Measurements from ENCODE around the gene OARD1. TPM values are rescaled to one million over a fixed set of nuclear protein-coding genes. Genes with fewer than 3 reads are reported as not detected.
"Not testable (repeated sequence)": the region's sequence is repeated elsewhere in the genome, so short reads cannot be mapped to it uniquely, and the experiment has no call there.

Gene OARD1
- total RNA-seq, 2 donors from 2014 or later, result 22.9 to 27.2 TPM

DNA sequence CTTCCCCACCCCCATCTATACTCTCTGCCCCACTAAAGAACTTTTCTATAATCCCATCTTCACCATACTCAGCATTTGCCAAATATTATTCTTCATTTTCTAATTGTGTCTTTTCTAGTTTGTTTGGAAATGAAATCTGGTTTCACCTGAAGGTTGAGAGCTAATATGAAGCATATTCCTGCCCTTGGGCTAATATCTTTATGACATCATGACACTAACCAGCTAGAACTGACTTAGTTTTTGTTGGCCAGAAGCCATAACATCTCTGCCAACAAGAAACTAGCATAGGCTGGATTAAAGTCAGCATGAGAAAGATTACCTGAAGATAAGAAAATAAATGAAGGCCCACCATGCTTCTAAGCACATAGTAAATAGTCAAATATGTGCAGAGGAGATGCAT lies 49.9 kb downstream of the OARD1 start:
- H3K27ac ChIP-seq, result no peak overlapping the region
- intact Hi-C loops (cut with DNase I), result loop anchor here (10.0 kb wide), 1 partner anchor 127 kb away; no protein-coding TSS in a partner anchor
- no peak for DNase-seq (ENCODE audit: low spot score)
- H3K27me3 ChIP-seq (replicated peaks; ENCODE audit: insufficient read depth), result no peaks in the 10 kb centered on the region
- no peak overlapping the region for H3K4me3 ChIP-seq
- TF ChIP-seq POLR2AphosphoS5 (IDR thresholded peaks at IDR 0.05) (no peak), POLR2A (IDR thresholded peaks at IDR 0.05) (no peak)
- TF ChIP-seq, protein P1, sequence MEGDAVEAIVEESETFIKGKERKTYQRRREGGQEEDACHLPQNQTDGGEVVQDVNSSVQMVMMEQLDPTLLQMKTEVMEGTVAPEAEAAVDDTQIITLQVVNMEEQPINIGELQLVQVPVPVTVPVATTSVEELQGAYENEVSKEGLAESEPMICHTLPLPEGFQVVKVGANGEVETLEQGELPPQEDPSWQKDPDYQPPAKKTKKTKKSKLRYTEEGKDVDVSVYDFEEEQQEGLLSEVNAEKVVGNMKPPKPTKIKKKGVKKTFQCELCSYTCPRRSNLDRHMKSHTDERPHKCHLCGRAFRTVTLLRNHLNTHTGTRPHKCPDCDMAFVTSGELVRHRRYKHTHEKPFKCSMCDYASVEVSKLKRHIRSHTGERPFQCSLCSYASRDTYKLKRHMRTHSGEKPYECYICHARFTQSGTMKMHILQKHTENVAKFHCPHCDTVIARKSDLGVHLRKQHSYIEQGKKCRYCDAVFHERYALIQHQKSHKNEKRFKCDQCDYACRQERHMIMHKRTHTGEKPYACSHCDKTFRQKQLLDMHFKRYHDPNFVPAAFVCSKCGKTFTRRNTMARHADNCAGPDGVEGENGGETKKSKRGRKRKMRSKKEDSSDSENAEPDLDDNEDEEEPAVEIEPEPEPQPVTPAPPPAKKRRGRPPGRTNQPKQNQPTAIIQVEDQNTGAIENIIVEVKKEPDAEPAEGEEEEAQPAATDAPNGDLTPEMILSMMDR (IDR thresholded peaks at IDR 0.05), result no peak
- no peaks in the 10 kb centered on the region for H3K36me3 ChIP-seq
- H3K9me3 ChIP-seq, result no peaks in the 10 kb centered on the region
- no peaks in the 10 kb centered on the region for H3K4me1 ChIP-seq (replicated peaks)

DNA sequence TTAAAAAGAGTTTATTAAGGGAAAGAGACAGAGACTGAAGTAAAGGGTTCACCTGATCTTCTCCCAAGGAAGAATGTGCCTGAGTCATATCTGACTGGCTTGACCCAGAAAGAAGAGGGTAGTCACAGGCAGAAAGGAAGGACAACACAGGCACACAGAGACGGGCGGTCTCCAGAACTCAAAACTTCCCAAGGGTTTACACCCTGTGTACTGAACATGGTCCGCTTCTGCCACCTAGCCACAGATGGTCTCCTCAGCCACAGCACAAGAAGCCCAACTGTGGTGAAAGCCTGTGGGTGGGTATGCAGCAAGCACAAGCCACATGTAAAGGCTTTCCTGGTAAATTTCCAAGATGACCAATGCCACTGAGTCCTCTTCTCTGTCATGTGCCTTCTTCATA lies 50.3 kb downstream of the OARD1 start:
- no peak for DNase-seq (ENCODE audit: low spot score)
- 85% methylated on average over 3 of the region's 3 CpGs for WGBS
- H3K4me3 ChIP-seq, result no peak overlapping the region
- no peaks in the 10 kb centered on the region for H3K36me3 ChIP-seq
- TF ChIP-seq POLR2AphosphoS5 (IDR thresholded peaks at IDR 0.05), result no peak
- TF ChIP-seq, protein P1 (IDR thresholded peaks at IDR 0.05), result no peak
- no peak for TF ChIP-seq POLR2A (IDR thresholded peaks at IDR 0.05)
- H3K4me1 ChIP-seq (replicated peaks), result no peaks in the 10 kb centered on the region
- no peaks in the 10 kb centered on the region for H3K27me3 ChIP-seq (replicated peaks; ENCODE audit: insufficient read depth)
- no peaks in the 10 kb centered on the region for H3K9me3 ChIP-seq
- no peak overlapping the region for H3K27ac ChIP-seq
- intact Hi-C loops (cut with DNase I), result loop anchor here (10.0 kb wide), 1 partner anchor 127 kb away; no protein-coding TSS in a partner anchor

DNA sequence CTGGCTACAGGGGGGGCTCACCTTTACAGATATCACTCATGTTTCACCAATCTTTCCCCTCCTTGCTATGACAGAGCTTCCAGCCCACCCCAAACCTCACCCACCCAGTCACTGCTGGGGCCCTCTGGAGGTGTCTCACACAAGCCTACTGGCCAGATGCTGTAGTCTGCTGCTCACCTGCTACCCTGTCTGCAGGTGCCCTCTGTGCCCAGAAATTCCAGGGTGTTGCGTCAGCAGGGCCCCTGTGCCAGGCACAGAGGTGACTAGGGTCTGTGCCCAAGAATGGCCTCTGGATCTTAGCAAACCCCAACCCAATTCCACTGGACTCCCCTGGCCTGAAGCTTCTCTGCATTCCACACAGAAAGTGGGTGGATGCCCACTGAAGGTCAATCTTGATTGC lies 54.5 kb downstream of the OARD1 start:
- WGBS, result 100% methylated on average over 1 of the region's 1 CpG
- intact Hi-C loops (cut with DNase I), result no loop called here
- Histone ChIP-seq H3K27me3 (replicated peaks; ENCODE audit: insufficient read depth) (no peaks in the 10 kb centered on the region), H3K4me1 (replicated peaks) (no peaks in the 10 kb centered on the region), H3K9me3 (no peaks in the 10 kb centered on the region), H3K36me3 (no peaks in the 10 kb centered on the region), H3K27ac (no peak overlapping the region), H3K4me3 (no peak overlapping the region)
- TF ChIP-seq POLR2A (IDR thresholded peaks at IDR 0.05) (no peak), POLR2AphosphoS5 (IDR thresholded peaks at IDR 0.05) (no peak)
- TF ChIP-seq, protein P1 (IDR thresholded peaks at IDR 0.05), result no peak
- no peak for DNase-seq (ENCODE audit: low spot score)

DNA sequence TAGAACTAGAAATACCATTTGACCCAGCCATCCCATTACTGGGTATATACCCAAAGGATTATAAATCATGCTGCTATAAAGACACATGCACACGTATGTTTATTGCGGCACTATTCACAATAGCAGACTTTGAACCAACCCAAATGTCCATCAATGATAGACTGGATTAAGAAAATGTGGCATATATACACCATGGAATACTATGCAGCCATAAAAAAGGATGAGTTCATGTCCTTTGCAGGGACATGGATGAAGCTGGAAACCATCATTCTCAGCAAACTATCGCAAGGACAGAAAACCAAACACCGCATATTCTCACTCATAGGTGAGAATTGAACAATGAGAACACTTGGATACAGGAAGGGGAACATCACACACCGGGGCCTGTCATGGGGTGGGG lies 56.3 kb downstream of the OARD1 start:
- H3K36me3 ChIP-seq; H3K27me3 ChIP-seq (replicated peaks; ENCODE audit: insufficient read depth); intact Hi-C loops (cut with DNase I); DNase-seq (ENCODE audit: low spot score); H3K4me1 ChIP-seq (replicated peaks); H3K9me3 ChIP-seq; H3K4me3 ChIP-seq; H3K27ac ChIP-seq: not testable (repeated sequence)
- WGBS, result 98% methylated on average over 5 of the region's 5 CpGs

DNA sequence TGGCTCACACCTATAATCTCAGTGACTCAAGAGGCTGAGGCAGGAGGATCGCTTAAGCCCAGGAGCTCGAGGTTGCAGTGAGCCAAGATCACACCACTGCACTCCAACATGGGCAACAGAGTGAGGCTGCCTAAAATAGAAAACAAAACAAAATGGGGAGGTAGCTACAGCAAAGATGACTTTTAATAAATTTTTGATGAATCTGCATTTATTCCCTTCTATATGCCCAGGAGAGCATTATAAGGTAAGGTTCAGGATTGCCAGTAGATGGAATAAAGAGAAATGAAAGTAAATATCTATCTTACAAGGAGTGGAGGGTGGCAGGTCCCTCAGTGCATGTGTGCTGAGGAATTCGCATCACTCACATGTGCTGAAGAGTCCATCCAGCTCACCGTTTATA lies 57.4 kb downstream of the OARD1 start:
- WGBS, result 96% methylated on average over 4 of the region's 4 CpGs
- no peaks in the 10 kb centered on the region for H3K9me3 ChIP-seq
- H3K36me3 ChIP-seq, result no peaks in the 10 kb centered on the region
- intact Hi-C loops (cut with DNase I), result no loop called here
- no peaks in the 10 kb centered on the region for H3K4me1 ChIP-seq (replicated peaks)
- H3K27ac ChIP-seq, result no peak overlapping the region
- TF ChIP-seq, protein P1 (IDR thresholded peaks at IDR 0.05), result no peak
- TF ChIP-seq POLR2AphosphoS5 (IDR thresholded peaks at IDR 0.05) (no peak), POLR2A (IDR thresholded peaks at IDR 0.05) (no peak)
- no peak for DNase-seq (ENCODE audit: low spot score)
- H3K27me3 ChIP-seq (replicated peaks; ENCODE audit: insufficient read depth), result no peaks in the 10 kb centered on the region
- H3K4me3 ChIP-seq, result no peak overlapping the region

Other genes starting within 250 kb of the OARD1 start
- 1 to 10 TPM in 1 of 2 donors, under 1 TPM in 1; 0.46 to 1.6 TPM for gene UNC5CL, start 33.1 kb downstream of the OARD1 start, total RNA-seq
- gene TSPO2, start 29.9 kb downstream of the OARD1 start, total RNA-seq, result not detected
- gene APOBEC2, start 19.2 kb downstream of the OARD1 start, total RNA-seq, result 1 to 10 TPM in 1 of 2 donors, not detected in 1; 2.0 TPM
- gene NFYA, start 618 bp upstream of the OARD1 start, total RNA-seq, result 10 to 100 TPM; 23.1 to 48.3 TPM
- gene TREML1, start 82.0 kb upstream of the OARD1 start, total RNA-seq, result not detected
- 1 to 10 TPM; 6.8 to 8.1 TPM for gene TREM2, start 90.8 kb upstream of the OARD1 start, total RNA-seq
- under 1 TPM in 1 of 2 donors, not detected in 1; 0.17 TPM for gene TREML2, start 128.8 kb upstream of the OARD1 start, total RNA-seq
- gene TREML4, start 156.0 kb upstream of the OARD1 start, total RNA-seq, result not detected
- not detected for gene TREM1, start 214.3 kb upstream of the OARD1 start, total RNA-seq